Right lobe of liver (tissue), 6 donors: ENCODE data around the gene FTH1. TPM values are rescaled to one million over a fixed set of nuclear protein-coding genes. Genes with fewer than 3 reads are reported as not detected.
"Not testable (repeated sequence)": the region's sequence is repeated elsewhere in the genome, so short reads cannot be mapped to it uniquely, and the experiment has no call there.

ENCODE experiments used
- ATAC-seq, 4 donors: fragments of 200-7000 bp; cut with Tn5 transposase; one replicate each; pipeline ENCODE4 v1.9.1; 2020; ENCODE audit warnings: mild to moderate bottlenecking in 4 of 4, moderate library complexity in 4 of 4
- DNase-seq, 3 donors: peaks; one replicate each; pipeline ENCODE4 v3.0.0-alpha.2; 2020
- H3K27ac ChIP-seq, 3 donors: fragments of 200-600 bp; one replicate each; pipeline ENCODE4 v1.8.0; 2022
- H3K27me3 ChIP-seq, 2 donors: fragments of 200-600 bp; one replicate each; pipeline ENCODE4 v1.8.0; 2022
- H3K36me3 ChIP-seq, 4 donors: fragments of 200-600 bp; sonication (generic) in 1 of 4; one replicate each; pipeline versions ENCODE4 v1.5.1 to v1.8.0; 2017 to 2022; ENCODE audit warnings: control low read depth in 1 of 4
- H3K4me1 ChIP-seq, 4 donors: fragments of 200-600 bp; sonication (generic) in 1 of 4; one replicate each; pipeline versions ENCODE4 v1.5.1 to v1.8.0; 2017 to 2022; ENCODE audit warnings: control low read depth in 1 of 4
- H3K4me3 ChIP-seq, 3 donors: fragments of 200-600 bp; one replicate each; pipeline ENCODE4 v1.8.0; 2022
- H3K9me3 ChIP-seq, 4 donors: fragments of 200-600 bp; sonication (generic) in 1 of 4; one replicate each; pipeline versions ENCODE4 v1.5.1 to v1.8.0; 2017 to 2022; ENCODE audit warnings: control low read depth in 1 of 4
- POLR2A ChIP-seq: fragments of 450-650 bp; IDR thresholded peaks from one replicate; pipeline ENCODE4 v1.6.1; 2017; ENCODE audit warnings: antibody characterized with exemption, mild to moderate bottlenecking
- WGBS: methylation state at CpG from one replicate; pipeline ENCODE4 v1.1.6; 2018; ENCODE audit warnings: low coverage, low lambda C conversion rate; ENCODE audit not compliant: insufficient coverage; ENCODE audit errors: missing lambda C conversion rate; 5-methylcytosine and 5-hydroxymethylcytosine counted together
- intact Hi-C, 2 donors: fragments of 100-400 bp; cut with DNase I; formaldehyde crosslinking; loops; one replicate each; pipeline versions ENCODE4 v1.11.2 to v1.14.1; 2022
- total RNA-seq, 6 experiments: library from RNA; depleted of rRNA in 2 of 6; stranded (reverse); fragments of >200 nt in 2 of 6; fragmentation: NEBNext Ultra II Directional in 3 of 6; extraction: Animal tissue kit (Norgen Biotek cat#: 25700) in 3 of 6; gene quantifications; one replicate each; pipeline versions ENCODE4 v1.1.0 to v1.2.4, GENCODE V29; 2016 to 2023
- TF ChIP-seq, protein P1 (sequence below), 4 donors: fragments of 200-600 bp in 3 of 4; fragments of 450-650 bp in 1 of 4; IDR thresholded peaks; one replicate each; pipeline versions ENCODE4 v1.5.1 to v1.8.0; 2016 to 2022; ENCODE audit warnings: antibody characterized with exemption in 4 of 4, mild to moderate bottlenecking in 2 of 4
- donor health status: DM: no; HTN: yes; CAD: no.
- donor health status: DM: no; HTN: no; CAD: no.
- donor health status: DM: no; HTN: no; CAD: no.
- donor health status: DM: no; HTN: yes; CAD: no.
- donor health status: DM: no; HTN: yes; CAD: no.

Gene FTH1
- total RNA-seq, 6 experiments from 2014 or later: 1,131 to 2,981 (median 2,140) TPM

DNA sequence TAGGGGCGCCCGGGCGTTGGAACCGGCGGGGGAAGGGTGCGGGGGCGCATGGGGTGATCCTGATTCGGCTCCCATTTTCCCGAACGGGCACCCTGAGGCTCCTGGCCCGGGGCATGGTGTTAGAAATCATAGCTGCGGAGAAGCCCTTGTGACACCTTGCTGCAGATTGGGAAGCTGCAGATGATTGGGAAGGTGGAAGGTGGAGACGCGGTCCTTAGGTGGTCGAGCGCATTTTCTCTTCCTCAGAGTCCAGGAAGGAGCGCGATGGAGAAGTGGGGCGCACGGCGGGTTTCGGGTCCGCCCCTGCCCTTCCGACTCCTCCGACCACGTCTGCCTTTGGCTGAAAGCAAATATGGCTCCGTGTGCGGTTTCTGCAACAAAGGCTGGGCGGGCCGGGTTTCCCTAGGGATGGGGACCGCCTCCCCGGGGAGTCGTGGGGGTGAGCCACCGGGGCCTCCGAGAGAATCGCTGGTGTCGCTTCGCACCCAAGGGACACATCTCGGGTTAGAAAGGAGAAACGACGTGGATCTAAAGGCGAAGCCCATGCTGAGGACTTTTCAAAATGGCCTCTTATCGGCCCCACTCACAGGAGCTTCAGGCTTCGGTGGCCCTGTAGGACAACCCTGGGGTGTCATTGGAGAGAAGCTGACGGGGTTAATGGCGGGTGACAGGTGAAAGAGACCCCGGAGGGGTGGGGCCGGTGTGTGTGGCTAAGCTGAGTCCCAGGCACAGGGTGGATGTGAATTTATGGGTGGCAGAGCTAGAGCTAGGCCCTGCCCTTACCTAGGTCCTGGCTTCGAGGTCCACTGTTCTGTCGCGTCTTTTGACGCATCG, 707 bp upstream of the FTH1 start:
- Histone ChIP-seq H3K9me3 (no peaks in the 10 kb centered on the region), H3K36me3 (peaks cover 0 to 28% (median 14%) of the 10 kb centered on the region in 4 donors), H3K27ac (peak overlapping the region; percentile 93), H3K4me3 (peak overlapping the region; percentile 60 to 98 (median 87)), H3K27me3 (no peaks in the 10 kb centered on the region), H3K4me1 (peaks cover 0 to 68% (median 29%) of the 10 kb centered on the region in 4 donors)
- DNase-seq (peak; percentile 56 to 74 (median 67)), ATAC-seq (peak in 2 of 4 donors; percentile 1 to 10)
- TF ChIP-seq, protein P1, sequence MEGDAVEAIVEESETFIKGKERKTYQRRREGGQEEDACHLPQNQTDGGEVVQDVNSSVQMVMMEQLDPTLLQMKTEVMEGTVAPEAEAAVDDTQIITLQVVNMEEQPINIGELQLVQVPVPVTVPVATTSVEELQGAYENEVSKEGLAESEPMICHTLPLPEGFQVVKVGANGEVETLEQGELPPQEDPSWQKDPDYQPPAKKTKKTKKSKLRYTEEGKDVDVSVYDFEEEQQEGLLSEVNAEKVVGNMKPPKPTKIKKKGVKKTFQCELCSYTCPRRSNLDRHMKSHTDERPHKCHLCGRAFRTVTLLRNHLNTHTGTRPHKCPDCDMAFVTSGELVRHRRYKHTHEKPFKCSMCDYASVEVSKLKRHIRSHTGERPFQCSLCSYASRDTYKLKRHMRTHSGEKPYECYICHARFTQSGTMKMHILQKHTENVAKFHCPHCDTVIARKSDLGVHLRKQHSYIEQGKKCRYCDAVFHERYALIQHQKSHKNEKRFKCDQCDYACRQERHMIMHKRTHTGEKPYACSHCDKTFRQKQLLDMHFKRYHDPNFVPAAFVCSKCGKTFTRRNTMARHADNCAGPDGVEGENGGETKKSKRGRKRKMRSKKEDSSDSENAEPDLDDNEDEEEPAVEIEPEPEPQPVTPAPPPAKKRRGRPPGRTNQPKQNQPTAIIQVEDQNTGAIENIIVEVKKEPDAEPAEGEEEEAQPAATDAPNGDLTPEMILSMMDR (IDR thresholded peaks at IDR 0.05): no peak
- TF ChIP-seq POLR2A: no peak
- WGBS: 14% methylated on average over 35 of the region's 53 CpGs
- intact Hi-C loops: no loop called here

GRCh38 chr11:61966734-61967115, 709 bp downstream of the FTH1 start:
- ATAC-seq (no peak), DNase-seq (peak; percentile 47 to 56 (median 53))
- peak overlapping the region; percentile 93 for H3K27ac ChIP-seq
- intact Hi-C loops: no loop called here
- peak overlapping the region; percentile 60 to 98 (median 87) for H3K4me3 ChIP-seq
- H3K27me3 ChIP-seq: no peaks in the 10 kb centered on the region
- H3K36me3 ChIP-seq: peaks cover 0 to 28% (median 14%) of the 10 kb centered on the region in 4 donors
- no peaks in the 10 kb centered on the region for H3K9me3 ChIP-seq
- peaks cover 0 to 63% (median 22%) of the 10 kb centered on the region in 4 donors for H3K4me1 ChIP-seq
- 0% methylated on average over 7 of the region's 13 CpGs for WGBS
- TF ChIP-seq, protein P1 (IDR thresholded peaks at IDR 0.05): no peak
- TF ChIP-seq POLR2A: no peak

DNA sequence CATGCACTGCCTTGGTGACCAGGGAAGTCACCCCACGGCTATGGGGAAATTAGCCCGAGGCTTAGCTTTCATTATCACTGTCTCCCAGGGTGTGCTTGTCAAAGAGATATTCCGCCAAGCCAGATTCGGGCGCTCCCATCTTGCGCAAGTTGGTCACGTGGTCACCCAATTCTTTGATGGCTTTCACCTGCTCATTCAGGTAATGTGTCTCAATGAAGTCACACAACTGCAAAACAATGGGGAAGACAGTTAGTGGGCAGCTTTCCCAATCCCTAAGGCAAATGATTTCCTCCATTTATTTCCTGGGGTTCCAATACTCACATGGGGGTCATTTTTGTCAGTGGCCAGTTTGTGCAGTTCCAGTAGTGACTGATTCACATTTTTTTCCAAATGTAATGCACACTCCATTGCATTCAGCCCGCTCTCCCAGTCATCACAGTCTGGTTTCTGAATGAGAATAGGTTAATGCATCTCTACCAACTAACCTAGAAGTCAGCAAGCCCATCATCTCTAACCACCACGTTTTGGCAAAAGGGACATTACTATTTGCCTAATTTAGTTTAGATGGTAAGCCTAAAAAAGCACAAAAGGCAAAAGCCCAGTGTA, 2.7 kb downstream of the FTH1 start:
- ATAC-seq, intact Hi-C loops, H3K27me3 ChIP-seq, H3K9me3 ChIP-seq: not testable (repeated sequence)
- DNase-seq: peak in 2 of 3 donors; percentile 48 to 71
- Histone ChIP-seq H3K36me3 (peaks cover 0 to 28% (median 14%) of the 10 kb centered on the region in 4 donors), H3K27ac (peak overlapping the region; percentile 35 to 93 (median 93)), H3K4me1 (peaks cover 0 to 50% (median 14%) of the 10 kb centered on the region in 4 donors), H3K4me3 (peak overlapping the region; percentile 60 to 98 (median 87))
- 20% methylated on average over 7 of the region's 9 CpGs for WGBS

GRCh38 chr11:61964058-61964665, 3.3 kb downstream of the FTH1 start:
- H3K36me3 ChIP-seq: peaks cover 0 to 28% (median 14%) of the 10 kb centered on the region in 4 donors
- no peaks in the 10 kb centered on the region for H3K27me3 ChIP-seq
- TF ChIP-seq, protein P1 (IDR thresholded peaks at IDR 0.05): no peak
- no peak for TF ChIP-seq POLR2A
- 66% methylated on average over 4 of the region's 4 CpGs for WGBS
- H3K4me3 ChIP-seq: peak overlapping the region in 1 of 3 donors; percentile 98
- H3K4me1 ChIP-seq: peaks cover 0 to 49% (median 14%) of the 10 kb centered on the region in 4 donors
- H3K27ac ChIP-seq: peak overlapping the region in 2 of 3 donors; percentile 93
- DNase-seq: peak in 1 of 3 donors; percentile 39
- no peaks in the 10 kb centered on the region for H3K9me3 ChIP-seq
- ATAC-seq: peak in 1 of 4 donors; percentile 6
- intact Hi-C loops: no loop called here
